GM12864 (cell line): ENCODE measurements around the gene NOVA2.

Source experiments
- DNase-seq: peaks from one replicate; pipeline ENCODE4 v3.0.0-alpha.2; 2011; ENCODE audit warnings: low read depth
- H3K4me3 ChIP-seq: 2 replicates; pipeline ENCODE4 v1.5.1; 2011; ENCODE audit warnings: mild to moderate bottlenecking, low read depth, low read length, control low read depth
- TF ChIP-seq, protein P1 (sequence below): IDR thresholded peaks from 2 replicates; pipeline ENCODE4 v1.5.1; 2011; ENCODE audit warnings: low read depth, mild to moderate bottlenecking, moderate library complexity, low read length, control low read depth, inconsistent platforms; ENCODE audit errors: missing control alignments

The NOVA2 gene

GRCh38 chr19:45902651-45903625 is 70.7 kb downstream of the NOVA2 start:
- peak overlapping the region; percentile 84 for H3K4me3 ChIP-seq
- DNase-seq, result peak; percentile 86
- TF ChIP-seq, protein P1, sequence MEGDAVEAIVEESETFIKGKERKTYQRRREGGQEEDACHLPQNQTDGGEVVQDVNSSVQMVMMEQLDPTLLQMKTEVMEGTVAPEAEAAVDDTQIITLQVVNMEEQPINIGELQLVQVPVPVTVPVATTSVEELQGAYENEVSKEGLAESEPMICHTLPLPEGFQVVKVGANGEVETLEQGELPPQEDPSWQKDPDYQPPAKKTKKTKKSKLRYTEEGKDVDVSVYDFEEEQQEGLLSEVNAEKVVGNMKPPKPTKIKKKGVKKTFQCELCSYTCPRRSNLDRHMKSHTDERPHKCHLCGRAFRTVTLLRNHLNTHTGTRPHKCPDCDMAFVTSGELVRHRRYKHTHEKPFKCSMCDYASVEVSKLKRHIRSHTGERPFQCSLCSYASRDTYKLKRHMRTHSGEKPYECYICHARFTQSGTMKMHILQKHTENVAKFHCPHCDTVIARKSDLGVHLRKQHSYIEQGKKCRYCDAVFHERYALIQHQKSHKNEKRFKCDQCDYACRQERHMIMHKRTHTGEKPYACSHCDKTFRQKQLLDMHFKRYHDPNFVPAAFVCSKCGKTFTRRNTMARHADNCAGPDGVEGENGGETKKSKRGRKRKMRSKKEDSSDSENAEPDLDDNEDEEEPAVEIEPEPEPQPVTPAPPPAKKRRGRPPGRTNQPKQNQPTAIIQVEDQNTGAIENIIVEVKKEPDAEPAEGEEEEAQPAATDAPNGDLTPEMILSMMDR, result no peak

DNA sequence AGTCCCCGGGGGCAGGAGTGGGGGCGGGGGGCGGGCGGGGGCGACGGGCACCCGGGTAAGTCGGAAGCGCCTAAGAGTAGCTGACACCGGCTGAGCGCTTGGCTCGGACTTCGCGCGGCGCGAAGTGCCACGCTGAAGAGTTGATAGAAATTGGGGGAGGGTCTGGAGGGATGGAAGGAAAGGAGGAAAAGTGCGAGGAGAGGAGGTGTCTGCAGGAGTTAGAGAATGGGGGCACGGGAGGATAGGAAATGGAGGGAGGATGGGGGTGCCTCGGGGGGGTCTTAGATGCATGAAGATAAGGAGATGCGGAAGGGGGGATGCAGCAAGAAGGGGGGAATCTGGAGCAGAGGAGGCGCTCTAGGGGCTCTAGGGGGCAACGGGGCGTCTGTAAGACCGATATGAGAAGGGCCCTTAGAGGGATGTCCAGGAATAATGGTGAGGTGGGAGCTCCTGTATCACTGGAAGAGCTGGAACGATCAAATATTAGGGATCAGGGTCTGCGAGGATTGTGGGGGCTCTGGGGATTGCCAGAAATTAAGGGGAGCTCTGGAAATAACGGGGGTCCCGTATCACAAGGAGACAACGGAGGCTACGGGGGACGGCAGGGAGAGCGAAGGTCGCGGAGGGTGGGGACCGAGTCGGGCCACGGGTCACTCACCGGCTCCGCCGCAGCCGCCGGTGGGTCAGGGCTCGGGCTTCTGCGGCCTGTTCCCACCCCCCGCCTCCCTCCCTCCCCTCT is 71.6 kb downstream of the NOVA2 start, which contains the start of gene MYPOP:
Gene MYPOP, minus strand, starts transcription at position 702 of the 739 bp plus-strand sequence. CDS start 840 bp downstream, outside the sequence.
- DNase-seq, result no peak
- TF ChIP-seq, protein P1, result peak; percentile 3
- H3K4me3 ChIP-seq, result peak within 1 kb of the TSS; percentile 84

- no peak for DNase-seq
- TF ChIP-seq, protein P1, result no peak
- H3K4me3 ChIP-seq, result peak overlapping the region; percentile 84
These were observed 72.2 kb downstream of the NOVA2 start for GRCh38 chr19:45901432-45901911.

GRCh38 chr19:45900738-45901431 is 72.8 kb downstream of the NOVA2 start:
- DNase-seq, result no peak
- TF ChIP-seq, protein P1, result no peak
- H3K4me3 ChIP-seq, result no peak overlapping the region

GRCh38 chr19:45899919-45900589 is 73.6 kb downstream of the NOVA2 start:
- no peak overlapping the region for H3K4me3 ChIP-seq
- TF ChIP-seq, protein P1, result no peak
- no peak for DNase-seq

DNA sequence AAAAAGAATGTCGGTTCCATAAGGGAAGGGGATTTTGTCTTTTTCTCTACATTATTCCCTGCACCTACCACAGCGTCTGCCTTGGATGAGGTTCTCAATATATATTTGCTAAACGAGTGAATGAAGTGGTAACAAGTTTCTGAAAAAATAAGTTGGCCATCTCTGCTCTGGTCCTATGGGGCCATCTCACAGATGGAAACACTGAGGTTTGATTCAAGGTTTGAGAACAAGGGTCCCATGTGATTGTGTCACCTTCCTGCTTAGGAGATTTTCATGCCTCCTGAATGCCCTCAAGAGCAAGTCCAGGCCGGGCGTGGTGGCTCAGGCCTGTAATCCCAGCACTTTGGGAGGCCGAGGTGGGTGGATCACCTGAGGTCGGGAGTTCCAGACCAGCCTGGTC is 74.4 kb downstream of the NOVA2 start:
- TF ChIP-seq, protein P1, result no peak
- no peak for DNase-seq
- no peak overlapping the region for H3K4me3 ChIP-seq
